ENCODE results near the gene GPC6.

GPC6 gene

DNA sequence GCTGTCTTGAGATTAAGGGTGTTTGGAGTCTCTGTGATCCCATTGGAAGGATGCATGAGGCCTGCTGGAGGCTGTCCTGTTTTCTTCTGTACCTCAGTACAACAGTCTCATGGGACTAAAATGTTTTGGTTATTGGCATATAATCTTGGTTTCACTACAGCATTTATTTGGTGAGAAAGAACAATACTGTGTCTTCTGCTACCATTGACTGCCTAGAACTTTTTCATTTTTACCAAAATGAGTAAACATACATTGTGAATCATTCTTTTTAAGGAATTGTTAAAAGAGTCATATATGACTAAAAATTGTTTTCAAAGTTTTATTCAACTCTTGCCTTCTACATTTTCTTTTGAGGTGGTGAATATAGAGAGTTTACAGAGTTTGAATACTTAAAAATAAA, 459.8 kb downstream of the GPC6 start:
- DNase-seq (ENCODE audit: low read depth), result no peak

DNA sequence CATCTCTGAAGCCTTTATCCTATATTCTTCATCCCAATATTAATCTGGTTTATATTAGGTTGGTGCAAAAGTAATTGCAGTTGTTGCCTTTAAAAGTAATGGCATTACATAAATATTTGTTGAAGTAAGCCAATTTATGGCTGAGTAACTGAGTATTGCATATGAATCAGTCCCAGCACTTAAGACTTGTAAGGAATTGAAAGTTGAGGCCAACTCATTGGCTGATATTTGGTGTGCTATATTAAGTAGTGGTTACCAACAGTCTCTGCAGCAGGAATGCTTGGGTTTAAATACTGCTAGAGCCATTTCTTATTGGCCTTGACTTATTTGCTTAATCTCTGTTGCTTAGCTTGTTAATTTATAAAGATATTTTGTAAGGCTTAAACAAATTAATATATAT, 460.7 kb downstream of the GPC6 start:
- DNase-seq (ENCODE audit: low read depth), result no peak

GRCh38 chr13:93689333-93689732, 462.7 kb downstream of the GPC6 start:
- DNase-seq (ENCODE audit: low read depth), result no peak

DNA sequence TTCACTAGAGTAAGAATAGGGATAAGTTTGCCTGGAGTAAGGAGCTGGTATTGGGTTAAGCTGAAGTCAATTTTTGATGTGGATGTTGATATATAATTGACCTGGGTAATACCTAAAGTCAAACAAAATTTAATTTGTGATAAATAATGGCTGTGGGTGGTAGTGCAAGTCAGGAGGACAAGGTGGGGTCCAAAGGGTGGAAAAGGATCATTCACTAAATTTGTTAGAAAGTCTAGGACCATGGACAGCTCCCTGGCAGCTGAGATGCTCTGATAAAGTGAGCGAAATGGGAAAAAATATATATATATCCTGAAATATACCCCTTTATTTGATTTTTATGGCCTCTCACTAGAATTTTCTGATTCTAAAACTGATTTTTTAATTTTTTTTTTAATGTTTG, 463.5 kb downstream of the GPC6 start:
- no peak for DNase-seq (ENCODE audit: low read depth)

- no peak for DNase-seq (ENCODE audit: low read depth)
Observed at GRCh38 chr13:93698016-93698613, 471.5 kb downstream of the GPC6 start.

DNA sequence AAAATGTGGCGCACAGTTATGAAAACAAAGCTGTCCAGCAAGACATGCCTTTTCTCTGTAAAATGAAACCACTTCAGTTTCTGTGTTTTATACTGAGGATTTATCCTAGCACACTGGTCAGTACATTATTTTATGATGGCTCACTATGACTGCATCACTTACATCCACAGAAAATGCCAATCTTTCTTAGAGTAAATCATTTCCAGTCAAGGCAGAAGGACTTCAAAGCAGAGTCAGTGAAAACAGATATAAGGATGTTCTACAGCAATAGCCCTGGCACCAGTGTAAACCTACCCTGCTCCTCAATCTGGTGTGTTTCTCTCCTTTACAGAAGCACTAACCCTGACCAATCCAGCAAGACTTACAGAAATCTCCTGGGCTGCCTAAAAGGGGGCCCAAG, 473.5 kb downstream of the GPC6 start:
- no peak for DNase-seq (ENCODE audit: low read depth)

DNA sequence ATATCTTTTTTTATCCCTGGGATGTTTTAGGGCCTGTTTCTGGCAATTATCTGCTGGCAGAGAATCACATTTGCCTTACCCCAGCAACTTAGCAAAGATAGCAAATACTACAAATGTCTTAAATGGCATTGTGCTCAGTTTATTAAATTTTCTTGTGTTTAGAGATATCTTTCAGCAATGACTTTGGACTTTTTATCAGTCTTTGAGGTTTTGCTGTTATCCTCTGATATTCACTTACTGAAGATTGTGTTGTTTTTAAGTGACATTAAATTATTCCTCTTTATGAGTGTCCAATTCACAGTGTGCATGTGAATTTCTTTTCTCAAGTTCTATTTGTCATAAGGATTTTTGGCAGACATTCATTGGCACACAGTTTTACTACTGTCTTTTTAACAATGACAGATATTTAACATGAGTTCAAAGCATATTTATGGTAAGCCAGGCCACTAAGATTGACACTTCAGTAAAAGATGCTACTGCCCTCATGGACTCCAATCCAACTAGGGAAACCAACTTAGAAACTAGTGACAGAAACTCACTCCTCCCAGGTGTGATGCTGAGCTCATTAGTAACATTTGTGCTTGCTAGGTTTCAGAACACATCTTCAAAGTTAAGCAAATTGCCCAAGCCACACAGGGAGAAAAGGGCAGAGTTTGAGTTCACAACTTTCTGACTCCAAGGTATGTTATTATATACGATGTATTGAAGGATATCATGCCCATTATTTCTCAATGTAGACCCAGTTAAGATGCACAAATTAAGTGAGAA, 481.9 kb downstream of the GPC6 start:
- DNase-seq (ENCODE audit: low read depth), result no peak

GRCh38 chr13:93709506-93710244, 483.1 kb downstream of the GPC6 start:
- DNase-seq (ENCODE audit: low read depth), result no peak

GRCh38 chr13:93714171-93714570, 487.6 kb downstream of the GPC6 start:
- DNase-seq (ENCODE audit: low read depth), result no peak

DNA sequence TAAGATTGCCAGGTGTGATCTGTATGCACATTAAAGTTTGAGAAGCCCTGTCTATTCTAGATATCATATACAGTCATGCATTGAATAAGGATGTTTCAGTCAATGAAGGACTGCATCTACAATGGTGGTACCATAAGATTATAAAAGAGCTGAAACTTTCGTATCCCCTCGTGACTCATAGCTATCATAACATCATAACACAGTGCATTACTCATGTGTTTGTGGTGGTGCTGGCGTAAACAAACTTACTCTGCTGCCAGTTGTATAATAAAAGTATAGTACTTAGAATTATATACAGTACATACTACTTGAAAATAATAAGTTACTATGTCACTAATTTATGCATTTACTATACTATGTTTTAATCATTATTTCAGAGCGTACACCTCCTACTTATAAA, 489.3 kb downstream of the GPC6 start:
- no peak for DNase-seq (ENCODE audit: low read depth)

- DNase-seq (ENCODE audit: low read depth), result no peak
Observed at GRCh38 chr13:93716623-93717022, 490.0 kb downstream of the GPC6 start.

GRCh38 chr13:93721483-93721882, 494.9 kb downstream of the GPC6 start:
- no peak for DNase-seq (ENCODE audit: low read depth)

- no peak for DNase-seq (ENCODE audit: low read depth)
Observed at GRCh38 chr13:93723316-93723715, 496.7 kb downstream of the GPC6 start.

GRCh38 chr13:93724187-93724586, 497.6 kb downstream of the GPC6 start:
- no peak for DNase-seq (ENCODE audit: low read depth)

DNA sequence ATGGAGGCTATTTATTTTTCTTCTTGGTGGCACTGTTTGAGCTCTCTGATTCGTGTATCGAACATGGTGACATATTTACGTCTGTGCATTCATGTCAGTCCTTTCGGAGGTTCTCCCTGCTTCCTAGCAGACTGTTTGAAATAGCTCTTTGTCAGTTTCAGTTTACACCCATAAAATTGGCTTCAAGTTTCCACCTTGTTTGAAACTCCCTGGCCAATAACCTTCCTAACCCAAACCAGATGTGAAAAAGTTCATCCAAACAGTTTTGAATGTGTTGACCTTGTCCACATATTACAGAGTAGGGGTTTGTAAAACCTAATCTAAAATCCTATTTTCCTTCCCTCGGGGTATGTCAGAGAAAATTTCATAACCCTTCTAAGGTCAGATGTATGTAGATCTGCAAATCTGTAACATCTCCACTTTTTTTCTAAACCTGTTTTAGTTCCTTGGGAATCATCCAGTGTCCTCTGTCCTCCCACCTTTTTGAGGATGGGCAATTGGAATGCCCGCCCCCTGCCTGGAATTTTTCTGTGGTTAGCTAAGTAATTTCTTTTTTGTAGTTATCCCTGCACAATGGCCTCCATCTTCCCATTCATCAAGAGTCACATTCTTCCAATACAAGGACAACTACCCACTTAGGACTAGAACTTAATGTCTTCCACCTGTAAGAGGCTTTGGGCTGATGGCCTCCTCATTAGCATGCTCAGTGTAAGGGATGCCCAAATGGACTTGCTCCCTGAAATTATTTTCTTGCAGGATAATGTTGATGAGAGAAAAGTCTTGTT, 499.8 kb downstream of the GPC6 start:
- DNase-seq (ENCODE audit: low read depth), result no peak

DNA sequence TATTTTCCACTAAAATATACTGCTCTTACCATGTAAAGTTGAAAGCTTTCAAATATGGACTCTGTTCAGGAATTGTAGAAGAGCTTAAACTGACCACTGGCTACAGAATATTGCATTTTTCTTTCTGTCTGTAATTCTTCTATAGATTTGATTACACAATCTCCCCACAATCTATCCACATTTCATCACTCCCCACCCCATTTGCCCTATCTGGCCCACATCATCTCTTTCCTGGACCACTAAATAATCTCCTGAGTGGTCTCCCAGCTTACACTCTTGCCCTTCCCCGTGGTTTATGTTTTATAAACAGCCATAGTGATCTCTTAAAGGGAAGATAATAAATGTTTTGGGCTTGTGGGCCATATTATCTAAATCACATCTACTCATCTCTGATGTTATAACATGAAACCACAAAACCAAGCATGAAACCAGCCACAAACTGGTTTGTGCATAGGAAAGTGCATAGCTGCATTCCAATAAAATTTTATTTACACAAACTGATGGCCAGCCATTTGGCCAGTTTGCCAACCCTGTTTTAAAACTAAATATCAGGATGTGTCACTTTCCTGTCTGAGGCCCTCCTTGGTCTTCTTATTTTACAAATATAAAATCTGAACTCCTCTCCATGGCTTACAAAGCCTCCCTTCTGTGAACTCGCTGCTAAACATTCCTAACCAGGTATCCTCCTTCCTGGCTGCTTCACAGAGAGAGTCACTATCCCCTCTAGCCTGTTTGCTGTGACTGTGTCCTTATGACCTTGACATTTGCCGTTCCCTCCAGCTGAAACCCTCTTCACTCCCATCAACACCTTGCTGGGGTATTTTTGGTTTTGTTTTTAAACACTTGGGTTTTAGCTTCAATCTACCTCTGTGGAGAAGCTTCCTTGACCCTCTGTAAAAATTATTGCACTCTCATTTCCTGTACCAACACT, 500.9 kb downstream of the GPC6 start:
- DNase-seq (ENCODE audit: low read depth), result no peak

DNA sequence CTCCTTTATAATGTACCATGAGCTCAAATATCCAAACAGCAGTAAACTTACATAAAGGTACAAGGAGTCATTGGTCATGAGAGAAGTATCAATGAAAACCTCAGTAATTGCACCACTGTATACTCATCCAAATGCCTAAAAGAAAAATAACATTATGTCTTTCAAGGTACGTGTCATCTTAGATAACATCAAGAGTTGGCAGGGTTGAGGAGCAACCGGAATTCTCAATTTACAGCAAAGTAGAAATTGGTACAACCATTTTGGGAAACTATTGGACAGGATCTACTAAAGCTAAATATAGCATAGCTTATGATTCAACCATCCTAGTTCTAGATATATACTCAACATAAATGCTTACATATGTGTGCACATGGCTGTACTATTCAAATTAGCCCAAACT, 502.8 kb downstream of the GPC6 start:
- no peak for DNase-seq (ENCODE audit: low read depth)

GRCh38 chr13:93730780-93731179, 504.2 kb downstream of the GPC6 start:
- no peak for DNase-seq (ENCODE audit: low read depth)

DNA sequence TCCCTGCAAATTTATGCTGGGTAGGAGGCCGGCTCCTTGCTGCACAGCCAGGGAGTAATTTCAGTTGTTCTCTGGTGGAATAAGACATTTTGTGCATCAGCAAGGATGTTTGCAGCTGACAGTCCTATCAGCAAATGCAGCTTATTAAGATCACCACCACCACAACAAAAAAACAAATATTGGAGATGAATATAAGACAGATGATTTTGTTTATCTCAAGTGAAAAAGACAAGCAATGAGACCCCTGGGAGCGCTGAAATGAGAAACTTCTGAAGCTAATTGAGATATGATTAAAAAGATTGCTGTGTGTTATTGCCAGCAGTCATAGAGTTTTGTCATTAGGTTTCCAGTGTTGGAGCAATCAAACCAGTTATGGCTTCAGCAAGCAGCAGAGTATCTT, 505.6 kb downstream of the GPC6 start:
- DNase-seq (ENCODE audit: low read depth), result no peak

- no peak for DNase-seq (ENCODE audit: low read depth)
Observed at GRCh38 chr13:93736081-93736480, 509.5 kb downstream of the GPC6 start.

DNA sequence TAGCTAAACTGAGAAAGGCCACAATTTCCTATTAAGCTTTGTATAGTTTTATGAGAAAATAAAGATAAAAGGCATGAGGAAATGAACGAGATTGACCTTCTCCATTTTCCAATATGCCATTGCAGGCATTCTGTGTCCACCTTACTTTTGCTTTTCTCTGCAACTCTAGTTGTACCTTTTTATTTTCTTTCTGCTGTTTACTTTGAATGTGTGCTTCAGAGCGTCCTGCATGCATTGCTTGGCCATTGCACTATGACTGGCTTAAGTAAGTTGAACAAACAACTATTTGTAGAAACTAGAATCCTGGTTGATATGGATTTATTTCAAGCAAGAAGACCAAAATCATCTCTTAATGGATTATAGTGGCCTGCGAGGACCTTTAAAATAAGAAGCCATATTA, 510.3 kb downstream of the GPC6 start:
- DNase-seq (ENCODE audit: low read depth), result no peak
